ENCODE data around the gene OGFR. TPM values are rescaled to one million over a fixed set of nuclear protein-coding genes. Genes with fewer than 3 reads are reported as not detected.

Gene OGFR, protein sequence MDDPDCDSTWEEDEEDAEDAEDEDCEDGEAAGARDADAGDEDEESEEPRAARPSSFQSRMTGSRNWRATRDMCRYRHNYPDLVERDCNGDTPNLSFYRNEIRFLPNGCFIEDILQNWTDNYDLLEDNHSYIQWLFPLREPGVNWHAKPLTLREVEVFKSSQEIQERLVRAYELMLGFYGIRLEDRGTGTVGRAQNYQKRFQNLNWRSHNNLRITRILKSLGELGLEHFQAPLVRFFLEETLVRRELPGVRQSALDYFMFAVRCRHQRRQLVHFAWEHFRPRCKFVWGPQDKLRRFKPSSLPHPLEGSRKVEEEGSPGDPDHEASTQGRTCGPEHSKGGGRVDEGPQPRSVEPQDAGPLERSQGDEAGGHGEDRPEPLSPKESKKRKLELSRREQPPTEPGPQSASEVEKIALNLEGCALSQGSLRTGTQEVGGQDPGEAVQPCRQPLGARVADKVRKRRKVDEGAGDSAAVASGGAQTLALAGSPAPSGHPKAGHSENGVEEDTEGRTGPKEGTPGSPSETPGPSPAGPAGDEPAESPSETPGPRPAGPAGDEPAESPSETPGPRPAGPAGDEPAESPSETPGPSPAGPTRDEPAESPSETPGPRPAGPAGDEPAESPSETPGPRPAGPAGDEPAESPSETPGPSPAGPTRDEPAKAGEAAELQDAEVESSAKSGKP
- total RNA-seq (2022; extraction: Qiagen RNA extraction; ENCODE audit: low read depth): 32.8 to 52.9 TPM (median 49.1 TPM) in 5 replicates

DNA sequence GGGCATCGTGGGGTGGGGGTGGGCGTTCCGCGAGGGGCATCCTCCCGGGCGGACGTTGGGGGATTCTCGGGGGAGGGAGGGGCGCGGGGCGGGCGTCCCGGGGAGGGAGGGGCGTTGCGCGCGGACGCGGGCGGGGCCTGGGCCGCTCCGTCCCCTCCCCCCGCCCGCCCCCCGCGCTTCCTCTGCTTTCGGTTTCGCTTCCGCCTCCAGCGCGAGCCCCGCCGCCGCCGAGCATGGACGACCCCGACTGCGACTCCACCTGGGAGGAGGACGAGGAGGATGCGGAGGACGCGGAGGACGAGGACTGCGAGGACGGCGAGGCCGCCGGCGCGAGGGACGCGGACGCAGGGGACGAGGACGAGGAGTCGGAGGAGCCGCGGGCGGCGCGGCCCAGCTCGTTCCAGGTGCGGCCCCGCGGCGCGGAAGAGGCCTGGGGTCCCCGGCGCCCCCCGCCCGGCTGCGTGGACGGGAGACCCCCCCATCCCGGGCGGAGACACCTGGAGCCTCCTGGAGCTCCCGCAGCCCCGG is at the start of gene OGFR:
OGFR (plus strand) TSS at position 209 of the 528 bp plus-strand sequence; CDS start at position 234, 25 bp downstream.

DNA sequence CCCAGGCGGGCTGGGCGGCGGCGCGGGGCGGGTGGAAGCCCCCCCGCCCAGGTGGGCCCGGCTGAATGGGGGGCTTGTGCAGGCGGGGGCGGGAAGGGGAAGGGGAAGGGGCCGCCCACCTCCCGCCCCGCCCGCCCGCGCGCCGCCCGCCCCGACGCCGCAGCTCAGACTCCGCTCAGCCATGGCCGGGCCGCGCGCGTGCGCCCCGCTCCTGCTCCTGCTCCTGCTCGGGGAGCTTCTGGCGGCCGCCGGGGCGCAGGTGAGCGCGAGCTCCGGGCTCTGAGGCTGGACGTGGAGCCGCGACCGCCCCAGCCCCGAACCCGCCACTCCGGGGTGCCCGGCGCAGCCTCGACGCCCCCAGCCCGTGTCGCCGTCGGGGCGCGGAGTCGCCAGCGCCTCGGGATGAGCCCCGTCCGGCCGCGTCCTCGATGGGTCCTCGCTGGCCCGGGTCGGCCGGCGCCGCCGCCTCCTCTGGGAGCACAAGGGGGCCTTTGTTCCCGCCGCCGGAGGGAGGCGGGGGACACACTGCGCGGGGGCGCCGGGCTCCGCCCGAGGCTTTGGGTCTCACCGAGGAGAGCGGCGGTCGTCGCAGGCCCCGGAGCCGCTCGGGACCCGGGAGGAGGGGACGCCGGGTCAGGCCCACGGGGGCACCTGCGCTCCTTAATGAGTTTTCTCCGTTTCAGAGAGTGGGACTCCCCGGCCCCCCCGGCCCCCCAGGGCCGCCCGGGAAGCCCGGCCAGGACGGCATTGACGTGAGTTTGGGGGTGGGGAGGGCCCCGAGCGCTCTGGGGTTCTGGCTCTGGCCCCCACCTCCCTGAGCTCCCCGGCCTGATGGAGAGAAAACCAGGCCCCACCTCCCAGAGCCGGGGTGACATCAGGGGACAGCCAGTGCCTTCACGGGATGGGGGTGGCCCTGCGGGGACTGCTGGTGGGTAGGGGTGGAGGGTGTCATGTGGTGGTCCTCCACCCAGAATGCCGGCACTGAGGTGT is 12.5 kb downstream of the OGFR start, which contains the start of gene COL9A3:
COL9A3 (plus strand) TSS at position 167 of the 990 bp plus-strand sequence; CDS start at position 182, 15 bp downstream.

DNA sequence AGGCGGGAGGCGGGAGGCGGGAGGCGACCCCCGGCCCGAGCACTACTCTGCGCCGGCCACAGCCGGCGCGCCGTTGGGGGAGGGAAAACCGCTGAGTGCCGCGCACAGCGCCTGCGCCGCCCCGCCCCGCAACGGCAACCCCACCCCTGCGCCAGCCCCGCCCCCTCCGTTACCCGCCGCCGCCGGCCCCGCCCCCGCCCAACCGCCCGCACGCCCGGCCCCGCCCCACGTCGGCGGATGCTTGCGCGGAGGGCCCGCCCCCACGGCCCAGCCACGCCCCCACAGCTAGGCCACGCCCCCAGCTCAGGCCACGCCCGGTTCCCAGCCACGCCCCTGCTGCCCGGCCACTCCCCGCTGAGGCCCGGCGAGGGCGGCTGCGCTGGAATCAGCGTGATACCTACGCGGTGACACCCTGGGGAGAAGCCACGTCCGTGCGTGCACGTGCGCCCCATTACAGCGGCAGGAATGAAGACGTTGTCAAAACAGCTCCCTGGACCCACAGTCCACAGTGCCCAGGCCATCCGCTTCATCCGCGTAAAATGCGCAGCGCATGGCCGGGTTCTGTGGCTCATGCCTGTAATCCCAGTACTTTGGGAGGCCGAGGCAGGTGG is 57.2 kb downstream of the OGFR start, which contains the start of gene TCFL5:
TCFL5 (minus strand) TSS at position 97 of the 611 bp plus-strand sequence. CDS start 152 bp downstream, outside the sequence.

Other genes with a start within 250 kb of the OGFR start
- gene SLCO4A1, start 162.3 kb upstream of the OGFR start, total RNA-seq (2022; extraction: Qiagen RNA extraction; ENCODE audit: low read depth): 6.4 to 11.6 TPM (median 9.4 TPM) in 5 replicates
- 0.10 to 0.19 TPM (median 0.14 TPM) in 4 of 5 replicates, not detected in the other for gene NTSR1, start 96.0 kb upstream of the OGFR start, total RNA-seq (2022; extraction: Qiagen RNA extraction; ENCODE audit: low read depth)
- gene MRGBP, start 8.4 kb upstream of the OGFR start, total RNA-seq (2022; extraction: Qiagen RNA extraction; ENCODE audit: low read depth): 20.1 to 24.8 TPM (median 23.6 TPM) in 5 replicates
- 0.21 to 0.81 TPM (median 0.49 TPM) in 5 replicates for gene COL9A3, start 12.2 kb downstream of the OGFR start, total RNA-seq (2022; extraction: Qiagen RNA extraction; ENCODE audit: low read depth)
- 2.9 to 5.6 TPM (median 4.8 TPM) in 5 replicates for gene TCFL5, start 57.0 kb downstream of the OGFR start, total RNA-seq (2022; extraction: Qiagen RNA extraction; ENCODE audit: low read depth)
- gene DIDO1, start 121.7 kb downstream of the OGFR start, total RNA-seq (2022; extraction: Qiagen RNA extraction; ENCODE audit: low read depth): 17.9 to 27.4 TPM (median 23.7 TPM) in 5 replicates
- 21.2 to 22.6 TPM (median 22.1 TPM) in 5 replicates for gene GID8, start 133.3 kb downstream of the OGFR start, total RNA-seq (2022; extraction: Qiagen RNA extraction; ENCODE audit: low read depth)
- 0.35 TPM in 1 of 5 replicates, not detected in the others for gene SLC17A9, start 147.9 kb downstream of the OGFR start, total RNA-seq (2022; extraction: Qiagen RNA extraction; ENCODE audit: low read depth)
- gene BHLHE23, start 202.1 kb downstream of the OGFR start, total RNA-seq (2022; extraction: Qiagen RNA extraction; ENCODE audit: low read depth): not detected in 5 replicates